SK-MEL-5 (cell line): ENCODE data around the gene IL23A. TPM values are rescaled to one million over a fixed set of nuclear protein-coding genes. Genes with fewer than 3 reads are reported as not detected.
"Not testable (repeated sequence)": the region's sequence is repeated elsewhere in the genome, so short reads cannot be mapped to it uniquely, and the experiment has no call there.

Experiments
- DNase-seq: peaks from one replicate; pipeline ENCODE4 v3.0.0-alpha.2; 2016; ENCODE audit warnings: low read depth, low spot score
- in situ Hi-C: cut with HindIII; loops from 2 replicates; pipeline ENCODE4 v1.10.0; 2016; ENCODE audit warnings: low sequenced_read_pairs, high pct_unique_total_duplicates, low pct_unique_long_range_greater_than_20kb
- total RNA-seq: library from RNA; depleted of rRNA; stranded (reverse); fragments of >200 nt; shearing (Covaris generic); gene quantifications from 2 replicates; pipeline ENCODE4 v1.2.3, GENCODE V29; 2014

IL23A gene
- total RNA-seq, 1 experiment from 2014 or later, result 0.34 TPM

DNA sequence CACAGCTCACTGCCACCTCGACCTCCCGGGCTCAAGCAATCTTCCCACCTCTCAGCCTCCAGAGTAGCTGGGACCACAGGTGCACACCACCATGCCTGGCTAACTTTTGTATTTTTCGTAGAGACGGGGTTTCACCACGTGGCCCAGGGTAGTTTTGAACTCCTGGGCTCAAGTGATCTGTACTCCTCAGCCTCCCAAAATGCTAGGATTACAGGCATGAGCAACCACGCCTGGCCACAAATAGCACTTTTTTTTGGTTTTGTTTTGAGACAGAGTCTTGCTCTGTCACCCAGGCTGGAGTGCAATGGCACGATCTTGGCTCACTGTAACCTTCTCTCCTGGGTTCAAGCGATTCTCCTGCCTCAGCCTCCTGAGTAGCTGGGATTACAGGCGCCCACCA, 8.6 kb downstream of the IL23A start:
- in situ Hi-C loops, DNase-seq: not testable (repeated sequence)

DNA sequence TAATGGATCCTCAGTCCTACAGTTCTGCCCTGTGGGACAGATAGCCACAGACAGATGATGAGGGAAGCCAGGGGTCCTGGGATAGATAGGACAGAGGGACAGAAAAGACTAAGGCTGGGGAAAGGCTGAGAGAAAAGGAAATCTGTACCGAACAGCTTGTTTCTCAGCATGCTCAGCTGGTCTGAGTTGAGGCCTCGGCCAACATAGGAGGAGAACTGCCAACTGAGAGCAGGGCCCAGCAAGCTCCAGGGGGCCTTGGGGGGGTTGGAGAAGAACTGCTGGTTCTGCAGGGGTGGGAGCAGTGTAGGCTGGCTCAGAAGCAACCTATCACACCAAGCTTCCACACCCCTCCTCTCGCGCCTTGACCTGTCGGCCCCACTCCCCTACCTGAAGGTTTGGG, 10.1 kb downstream of the IL23A start:
- in situ Hi-C loops, result no loop called here
- no peak for DNase-seq

DNA sequence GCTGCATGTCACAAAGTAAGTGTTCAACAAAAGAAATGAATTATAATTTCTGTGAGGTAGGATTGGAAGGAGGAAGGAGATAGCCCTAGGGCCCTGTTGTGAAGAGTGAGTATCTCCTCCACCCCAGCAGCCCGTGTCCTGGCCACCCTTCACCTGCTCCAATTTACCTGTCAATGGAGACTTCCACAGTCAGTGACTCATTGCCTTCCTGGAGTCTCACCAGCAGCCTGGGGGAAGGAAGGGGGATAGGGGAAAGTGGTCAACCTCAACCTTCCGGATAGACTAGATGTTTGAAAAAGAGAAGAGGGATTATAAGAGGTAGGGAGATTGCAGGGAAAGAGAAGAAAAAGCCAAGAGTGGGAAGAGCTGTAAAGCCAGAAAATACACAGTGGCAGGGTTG, 12.0 kb downstream of the IL23A start:
- DNase-seq, result no peak
- in situ Hi-C loops, result no loop called here

DNA sequence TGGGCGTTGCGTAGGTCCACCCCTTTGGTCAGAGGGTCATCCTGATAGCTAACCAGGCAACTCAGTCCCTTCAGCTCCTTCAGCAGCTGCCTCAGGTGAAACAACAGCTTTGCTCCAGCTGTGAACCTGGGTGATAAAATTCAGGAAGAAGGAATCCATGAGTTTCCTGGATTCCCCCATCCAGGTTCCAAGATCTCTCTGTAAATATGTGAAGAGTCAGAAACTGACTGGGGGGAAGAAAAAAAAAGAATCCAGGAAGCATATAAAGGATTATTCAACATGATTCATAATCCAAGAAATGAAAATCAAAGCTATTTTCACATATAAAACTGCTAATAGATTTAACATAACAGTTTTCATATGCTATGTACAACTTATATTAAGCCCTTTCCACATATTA, 12.6 kb downstream of the IL23A start:
- DNase-seq, result no peak
- in situ Hi-C loops, result no loop called here

DNA sequence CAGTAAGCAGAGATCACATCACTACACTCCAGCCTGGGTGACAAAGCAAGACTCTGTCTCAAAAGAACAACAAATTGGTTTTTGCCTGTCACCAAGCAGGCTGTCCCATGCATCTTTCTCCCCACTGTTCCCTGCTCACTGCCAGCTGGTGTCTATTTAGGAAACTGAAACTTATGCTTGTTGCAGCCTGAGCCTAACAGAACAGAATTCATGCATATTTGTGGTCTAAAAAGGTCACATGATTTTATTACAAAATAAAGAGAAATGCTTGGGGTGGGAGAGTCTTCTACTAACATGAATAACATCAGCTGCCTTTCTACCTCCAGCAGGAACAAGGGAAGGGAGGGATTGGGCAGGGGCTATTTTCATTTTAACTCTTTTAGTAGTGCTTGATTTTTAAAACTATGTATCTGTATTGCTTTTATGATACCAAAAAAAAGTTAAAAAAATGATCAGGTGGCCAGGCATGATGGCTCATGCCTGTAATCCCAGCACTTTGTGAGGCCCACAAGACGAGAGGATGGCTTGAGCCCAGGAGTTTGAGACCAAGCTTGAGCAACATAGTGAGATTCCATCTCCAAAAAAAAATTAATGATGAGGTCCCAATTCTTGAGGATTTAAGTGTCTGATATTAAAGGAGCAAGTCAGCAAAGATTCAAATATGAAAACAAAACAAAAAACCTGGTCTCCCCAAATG, 20.3 kb downstream of the IL23A start:
- peak; percentile 80 for DNase-seq
- in situ Hi-C loops, result no loop called here

DNA sequence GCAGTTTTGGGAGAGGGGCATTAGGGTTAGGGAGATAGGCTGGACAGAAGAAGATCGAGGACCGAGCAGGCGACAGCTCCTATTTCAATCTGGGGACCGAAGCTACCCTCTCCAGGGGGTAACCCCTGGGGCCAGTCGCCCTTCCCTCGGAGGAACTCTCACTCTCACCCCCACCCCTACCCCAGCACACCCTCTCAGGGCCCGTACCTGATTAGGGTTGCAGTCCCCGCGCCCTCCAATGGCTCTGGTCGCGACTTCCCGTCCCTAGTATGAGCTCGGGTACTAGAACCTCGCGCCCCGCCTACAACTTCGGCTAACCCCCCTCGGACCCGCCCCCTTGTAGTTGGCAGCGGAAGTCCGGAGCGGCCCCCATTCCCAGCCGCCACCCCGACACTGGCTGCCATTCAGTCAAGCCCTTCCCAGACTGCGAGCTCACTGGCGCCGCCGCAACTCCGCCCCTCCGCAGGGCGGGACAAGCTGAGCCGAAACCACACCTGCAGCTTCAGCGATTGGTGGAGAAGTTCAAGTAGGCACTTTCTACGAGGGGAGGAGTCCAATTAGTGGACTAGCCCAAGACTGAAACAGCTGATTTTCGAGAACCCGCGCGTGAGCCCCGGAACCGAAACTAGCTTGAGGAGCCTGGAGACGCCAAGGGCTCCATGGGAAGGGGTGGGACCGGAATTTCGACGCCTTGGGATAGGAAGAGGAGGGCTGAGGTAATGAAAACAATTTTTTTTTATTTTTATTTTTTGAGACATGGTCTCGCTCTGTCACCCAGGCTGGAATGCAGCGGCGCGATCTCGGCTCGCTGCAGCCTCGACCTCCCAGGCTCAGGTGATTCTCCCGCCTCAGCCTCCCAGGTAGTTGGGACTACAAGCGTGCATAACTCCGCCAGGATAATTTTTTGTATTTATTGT, 21.4 kb downstream of the IL23A start, which contains the start of gene STAT2:
Gene STAT2, minus strand, starts transcription at position 257 of the 917 bp plus-strand sequence. CDS start 3,536 bp downstream, outside the sequence.
- in situ Hi-C loops, result no loop called here

DNA sequence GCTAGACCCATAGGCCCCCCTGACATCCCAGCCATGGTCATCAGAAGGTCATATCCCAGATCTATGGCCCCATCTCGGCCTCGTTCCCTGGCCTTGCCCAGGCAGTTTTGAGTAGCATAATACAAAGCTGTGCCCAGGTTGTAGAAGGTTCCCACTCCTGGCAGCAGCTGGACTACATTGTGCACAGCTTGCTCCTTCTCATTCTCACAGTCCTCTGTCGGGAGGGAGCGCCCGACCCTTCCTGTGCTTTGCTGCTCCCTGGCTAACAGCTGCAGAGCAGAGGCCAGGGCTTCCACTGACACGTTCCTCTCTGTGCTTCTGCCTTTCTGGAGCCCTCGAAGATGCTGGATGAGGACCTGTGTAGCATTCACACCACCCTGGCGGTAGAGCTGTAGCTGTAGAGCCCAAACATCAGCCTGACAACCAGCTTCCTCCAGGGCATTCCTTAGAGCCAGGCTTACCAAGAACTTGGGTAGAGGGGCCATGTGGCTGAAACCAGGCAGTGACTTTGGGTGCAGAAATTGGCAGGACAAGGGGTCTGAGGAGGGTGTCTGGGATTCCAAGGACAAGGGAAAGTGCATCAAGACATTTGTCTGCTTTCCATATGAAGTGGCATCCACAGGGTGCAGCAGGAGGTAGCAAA, 22.9 kb downstream of the IL23A start:
- in situ Hi-C loops, result no loop called here
- DNase-seq, result no peak

More for the DNA sequence above, 21.4 kb downstream of the IL23A start, which contains the start of gene STAT2:
- peak; percentile 100 for DNase-seq

DNA sequence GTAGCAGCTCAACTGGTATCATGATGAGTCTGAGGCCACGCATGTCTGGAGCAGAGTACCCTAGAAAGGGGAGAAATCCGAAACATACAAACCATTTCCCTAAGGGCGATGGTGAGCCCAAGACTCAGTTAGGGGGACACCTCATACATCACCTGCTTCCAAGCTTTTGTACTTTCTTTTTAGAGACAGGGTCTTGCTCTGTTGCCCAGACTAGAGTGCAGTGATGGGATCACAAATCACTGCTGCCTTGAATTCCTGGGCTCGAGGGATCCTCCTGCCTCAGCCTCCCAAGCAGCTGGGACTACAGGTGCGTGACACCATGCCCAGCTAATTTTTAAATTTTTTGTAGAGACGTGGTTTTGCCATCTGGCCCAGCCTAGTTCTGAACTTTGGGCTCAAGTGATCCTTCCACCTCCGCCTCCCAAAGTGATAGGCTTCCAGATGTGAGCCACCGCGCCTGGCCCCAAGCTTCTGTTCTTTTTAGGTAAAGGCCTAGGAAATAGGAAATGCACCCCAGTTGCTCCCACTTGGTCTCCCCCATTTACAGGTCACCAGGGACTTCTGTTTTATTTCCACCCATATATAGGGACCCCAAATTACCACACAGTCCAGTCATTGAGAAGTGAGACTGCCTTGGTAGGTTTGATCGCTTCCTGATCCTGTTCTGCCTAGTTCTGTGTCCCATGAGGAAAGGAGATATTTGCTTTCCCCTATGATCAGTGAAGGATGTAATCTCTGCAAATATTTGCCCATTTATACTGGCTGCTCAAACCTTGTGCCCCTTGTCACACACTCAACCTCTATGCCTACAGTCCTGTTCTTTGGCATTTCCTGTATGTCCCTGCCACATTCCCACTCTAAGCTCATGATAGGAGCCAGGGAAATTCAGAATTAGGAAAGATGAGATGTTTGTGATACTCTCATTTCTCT, 23.7 kb downstream of the IL23A start, which contains the start of gene APOF:
Gene APOF, minus strand, starts transcription at position 728 of the 930 bp plus-strand sequence. Its CDS starts 112 bp downstream, at position 616.
- in situ Hi-C loops, result no loop called here
- no peak for DNase-seq

DNA sequence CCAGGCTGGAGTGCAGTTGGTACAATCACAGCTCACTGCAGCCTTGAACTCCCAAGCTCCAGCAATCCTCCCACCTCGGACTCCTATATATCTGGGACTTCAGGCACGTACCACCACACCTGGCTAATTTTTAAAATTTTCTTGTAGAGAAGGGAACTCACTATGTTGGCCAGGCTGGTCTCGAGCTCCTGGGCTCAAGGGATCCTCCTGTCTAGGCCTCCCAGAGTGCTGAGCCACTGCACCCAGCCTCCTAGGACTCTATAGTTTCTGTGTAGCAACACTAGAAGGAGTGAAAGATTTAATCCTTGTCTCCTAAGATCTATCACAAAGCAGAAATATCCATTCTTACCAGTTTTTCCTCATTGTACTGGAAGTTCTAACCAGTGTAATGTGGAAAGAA, 28.3 kb downstream of the IL23A start:
- in situ Hi-C loops, result no loop called here
- no peak for DNase-seq

DNA sequence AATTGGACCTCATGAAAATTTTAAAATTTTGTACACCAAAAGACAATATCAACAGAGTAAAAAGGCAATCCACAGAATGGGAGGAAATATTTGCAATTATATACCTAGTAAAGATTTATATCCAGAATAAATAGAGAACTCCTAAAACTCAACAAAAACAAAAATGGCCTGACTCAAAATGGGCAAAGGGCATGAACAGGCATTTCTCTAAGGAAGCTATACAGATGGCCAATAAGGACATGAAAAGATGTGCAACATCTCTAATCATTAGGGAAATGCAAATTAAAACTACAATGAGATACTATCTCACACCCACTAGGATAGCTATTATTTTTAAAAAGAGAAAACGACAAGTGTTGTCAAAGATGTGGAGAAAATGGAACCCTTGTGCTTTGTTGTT, 34.8 kb downstream of the IL23A start:
- no peak for DNase-seq
- in situ Hi-C loops, result no loop called here

DNA sequence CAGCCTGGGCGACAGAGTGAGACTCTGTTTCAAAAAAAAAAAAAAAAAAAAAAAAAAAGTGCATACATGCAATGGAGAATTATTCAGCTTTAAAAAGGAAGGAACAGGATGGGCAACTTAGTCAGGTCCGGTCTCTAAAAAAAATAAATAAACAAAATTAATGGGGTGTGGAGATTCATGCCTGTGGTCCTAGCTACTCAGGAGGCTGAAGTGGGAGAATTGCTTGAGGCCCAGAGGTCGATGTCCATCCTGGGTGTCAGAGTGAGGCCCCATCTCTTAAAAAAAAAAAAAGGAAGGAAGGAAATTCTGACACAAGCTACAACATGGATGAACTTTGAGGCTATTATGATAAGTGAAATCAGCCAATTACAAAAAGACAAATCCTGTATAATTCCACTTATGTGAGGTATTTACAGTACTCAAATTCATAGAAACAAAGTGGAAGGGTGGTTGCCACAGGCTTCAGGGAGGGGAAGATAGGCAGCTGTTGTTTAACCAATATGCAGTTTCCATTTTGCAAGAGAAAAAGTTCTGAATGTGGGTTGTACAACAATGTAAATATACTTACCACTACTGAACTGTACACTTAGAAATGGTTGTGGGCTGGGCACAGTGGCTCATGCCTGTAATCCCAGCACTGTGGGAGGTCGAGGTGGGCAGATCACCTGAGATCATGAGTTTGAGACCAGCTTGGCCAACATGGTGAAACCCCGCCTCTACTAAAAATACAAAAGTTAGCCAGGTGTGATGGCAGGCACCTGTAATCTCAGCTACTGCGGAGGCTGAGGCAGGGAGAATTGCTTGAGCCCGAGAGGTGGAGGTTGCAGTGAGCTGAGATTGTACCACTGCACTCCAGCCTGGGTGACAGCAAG, 36.3 kb downstream of the IL23A start:
- in situ Hi-C loops, result no loop called here
- DNase-seq, result no peak

DNA sequence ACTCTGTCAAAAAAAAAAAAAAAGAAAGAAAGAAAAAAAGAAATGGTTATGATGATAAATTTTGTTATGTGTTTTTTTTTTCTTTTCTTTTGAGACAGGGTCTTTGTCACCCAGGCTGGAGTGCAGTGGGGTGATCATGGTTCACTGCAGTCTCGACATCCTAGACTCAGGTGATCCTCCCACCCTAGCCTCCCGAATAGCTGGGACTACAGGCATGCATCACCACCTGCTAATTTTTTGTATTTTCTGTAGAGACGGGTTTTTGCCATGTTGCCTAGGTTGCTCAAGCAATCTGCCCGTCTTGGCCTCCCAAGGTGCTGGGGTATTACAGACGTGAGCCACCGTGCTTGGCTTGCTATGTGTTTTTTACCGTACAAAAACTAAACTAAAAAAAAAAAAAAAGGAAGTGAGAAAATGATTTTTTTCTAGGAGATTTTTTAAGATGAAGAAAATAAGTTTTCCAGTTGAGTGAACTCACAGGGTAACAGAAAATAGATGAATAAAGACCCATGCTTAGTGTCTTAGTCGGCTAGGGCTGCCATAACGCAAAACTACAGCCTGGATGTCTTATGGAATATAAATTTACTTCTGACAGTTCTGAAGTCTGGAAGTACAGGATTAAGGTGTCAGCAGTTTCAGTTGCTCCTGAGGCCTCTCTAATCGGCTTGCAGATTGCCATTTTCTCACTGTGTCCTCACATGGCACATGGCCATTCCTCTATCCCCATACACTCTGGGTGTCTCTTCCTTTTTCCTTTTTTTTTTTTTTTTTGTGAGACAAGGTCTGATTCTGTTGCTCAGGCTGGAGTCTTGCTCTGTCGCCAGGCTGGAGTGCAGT, 37.1 kb downstream of the IL23A start:
- DNase-seq, result no peak
- in situ Hi-C loops, result no loop called here

DNA sequence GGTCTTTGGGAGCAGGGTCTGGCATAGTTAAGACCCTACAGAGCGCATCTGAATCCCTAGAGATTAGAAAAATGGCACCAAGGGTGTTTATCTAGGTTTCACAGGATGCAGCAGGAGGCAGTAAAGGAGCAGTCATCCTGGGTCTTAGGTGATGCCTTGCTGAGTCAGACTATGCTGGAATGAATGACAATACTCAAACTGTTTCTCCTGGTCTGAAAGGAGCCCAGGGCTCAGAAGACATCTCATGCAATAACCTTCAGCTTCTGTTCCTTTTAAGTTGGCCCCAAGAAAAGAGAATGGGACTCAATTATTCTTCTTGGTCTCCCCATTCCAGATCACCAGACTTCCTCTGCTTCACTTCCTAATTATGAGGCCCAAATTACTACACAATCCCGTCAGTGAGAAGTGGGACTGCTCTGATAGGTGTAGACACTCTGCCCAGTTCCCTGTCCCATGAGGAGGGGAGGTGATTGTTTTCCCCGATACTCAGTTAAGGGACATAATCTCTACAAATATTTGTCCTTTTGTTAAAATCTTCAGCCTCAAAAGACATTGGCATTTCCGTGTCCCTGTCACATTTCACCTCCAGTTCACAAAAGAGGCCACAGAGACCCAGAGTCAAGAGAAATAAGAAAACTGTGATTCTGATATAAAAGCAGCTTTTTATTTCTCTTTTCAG, 38.8 kb downstream of the IL23A start:
- in situ Hi-C loops, result no loop called here
- peak; percentile 45 for DNase-seq

DNA sequence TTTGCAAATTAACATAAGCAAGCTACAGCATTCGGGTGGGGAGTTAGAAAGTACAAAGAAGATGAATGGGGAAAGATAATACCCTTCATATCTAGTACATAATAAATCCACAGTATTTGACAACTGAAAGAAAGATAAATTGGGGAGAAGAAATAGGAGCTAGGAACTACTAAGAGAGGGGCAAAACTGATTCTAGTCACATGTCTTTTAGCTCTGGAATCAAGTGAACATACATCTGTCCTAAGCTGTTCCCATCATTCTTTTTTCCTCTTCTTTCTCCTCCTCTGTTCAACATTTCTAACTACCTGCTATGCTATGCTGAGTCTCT, 39.3 kb downstream of the IL23A start:
- in situ Hi-C loops, result no loop called here
- no peak for DNase-seq

DNA sequence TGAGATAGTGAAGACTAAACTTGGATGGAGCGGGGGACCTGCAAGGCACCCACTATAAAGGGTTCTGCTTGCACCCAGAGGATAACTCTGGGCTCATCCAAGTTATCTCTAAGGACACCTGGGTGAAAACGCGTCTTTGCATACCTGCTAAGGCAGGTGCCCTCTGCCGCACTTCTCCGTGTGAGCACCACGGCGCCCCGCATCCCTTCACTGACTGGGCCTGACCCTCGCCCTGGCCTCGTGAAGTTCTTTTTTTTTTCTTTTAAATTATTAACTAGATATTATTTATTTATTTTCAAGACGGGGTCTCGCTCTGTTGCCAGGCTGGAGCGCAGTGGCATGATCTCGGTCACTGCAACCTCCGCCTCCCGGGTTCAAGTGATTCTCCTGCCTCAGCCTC, 43.9 kb downstream of the IL23A start:
- in situ Hi-C loops, result no loop called here
- no peak for DNase-seq
